Esophagus mucosa (tissue), 1 donor: ENCODE measurements around the gene KRT71. TPM values are rescaled to one million over a fixed set of nuclear protein-coding genes. Genes with fewer than 3 reads are reported as not detected.
"Not testable (repeated sequence)": the region's sequence is repeated elsewhere in the genome, so short reads cannot be mapped to it uniquely, and the experiment has no call there.

Source experiments
- ATAC-seq: fragments of 200-7000 bp; cut with Tn5 transposase; one replicate; pipeline ENCODE4 v1.9.1; 2020
- total RNA-seq: library from RNA; stranded (reverse); gene quantifications from one replicate; pipeline ENCODE4 v1.2.4, GENCODE V29; 2023
- donor health status: DM: yes; HTN: yes; CAD: no.

Gene KRT71
- total RNA-seq, 1 donor from 2014 or later: not detected

DNA sequence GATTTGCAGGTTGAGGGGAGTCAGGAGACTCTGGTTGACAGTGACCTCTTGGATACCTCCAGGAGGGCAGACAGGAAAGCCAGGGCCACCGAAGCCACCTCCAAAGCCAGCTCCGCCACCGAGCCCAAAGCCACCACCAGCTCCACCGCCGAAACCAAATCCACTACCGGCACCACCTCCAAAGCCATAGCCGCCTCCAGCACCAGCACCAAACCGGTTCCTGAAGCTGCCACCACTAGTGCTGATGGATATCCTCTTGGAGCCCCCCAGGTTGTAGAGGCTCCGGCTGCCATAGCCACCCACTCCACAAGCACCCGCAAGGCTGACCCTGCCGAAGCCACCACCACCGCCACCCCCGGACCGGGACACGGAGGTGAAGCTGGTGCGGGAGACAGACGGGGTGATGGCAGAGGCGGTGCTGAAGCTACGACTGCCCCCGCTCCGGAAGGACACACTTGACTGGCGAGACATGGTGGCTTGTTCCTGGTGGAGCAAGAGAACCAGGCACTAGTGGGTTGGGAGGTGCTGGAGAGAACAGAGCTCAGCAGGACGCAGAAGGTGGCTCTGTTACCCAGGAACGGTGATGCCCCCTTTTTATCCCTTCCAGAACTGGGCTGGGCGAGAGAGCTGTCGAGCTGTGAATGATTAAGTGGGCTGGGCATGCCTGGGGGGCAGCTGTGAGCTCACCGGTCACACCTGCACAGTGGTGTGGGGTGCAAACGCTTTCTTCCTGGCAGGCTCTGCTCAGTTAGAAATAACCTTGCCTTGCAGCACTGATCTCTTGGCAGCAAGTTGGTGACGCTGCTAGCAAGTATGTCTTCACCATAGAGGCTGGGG is 32.9 kb downstream of the KRT71 start, which contains the start of gene KRT5:
KRT5 (minus strand) TSS at position 569 of the 837 bp plus-strand sequence; CDS start at position 471, 98 bp downstream.
- peak; percentile 59 for ATAC-seq

DNA sequence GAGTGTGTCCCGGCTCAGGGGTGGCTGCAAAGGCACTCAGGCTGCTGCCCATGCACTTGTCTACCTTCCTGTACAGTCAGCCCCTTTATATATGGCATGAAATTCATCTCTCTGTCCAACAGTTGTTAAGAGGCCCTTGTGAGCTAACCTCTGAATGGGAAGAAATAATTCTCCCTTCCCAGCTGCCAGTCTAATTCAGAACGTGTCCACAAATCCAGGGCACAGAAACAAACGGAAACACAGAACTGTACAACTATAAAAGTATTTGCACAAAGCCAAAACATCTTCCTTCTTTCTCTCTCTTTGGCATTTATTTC is 33.6 kb downstream of the KRT71 start:
- ATAC-seq: no peak

DNA sequence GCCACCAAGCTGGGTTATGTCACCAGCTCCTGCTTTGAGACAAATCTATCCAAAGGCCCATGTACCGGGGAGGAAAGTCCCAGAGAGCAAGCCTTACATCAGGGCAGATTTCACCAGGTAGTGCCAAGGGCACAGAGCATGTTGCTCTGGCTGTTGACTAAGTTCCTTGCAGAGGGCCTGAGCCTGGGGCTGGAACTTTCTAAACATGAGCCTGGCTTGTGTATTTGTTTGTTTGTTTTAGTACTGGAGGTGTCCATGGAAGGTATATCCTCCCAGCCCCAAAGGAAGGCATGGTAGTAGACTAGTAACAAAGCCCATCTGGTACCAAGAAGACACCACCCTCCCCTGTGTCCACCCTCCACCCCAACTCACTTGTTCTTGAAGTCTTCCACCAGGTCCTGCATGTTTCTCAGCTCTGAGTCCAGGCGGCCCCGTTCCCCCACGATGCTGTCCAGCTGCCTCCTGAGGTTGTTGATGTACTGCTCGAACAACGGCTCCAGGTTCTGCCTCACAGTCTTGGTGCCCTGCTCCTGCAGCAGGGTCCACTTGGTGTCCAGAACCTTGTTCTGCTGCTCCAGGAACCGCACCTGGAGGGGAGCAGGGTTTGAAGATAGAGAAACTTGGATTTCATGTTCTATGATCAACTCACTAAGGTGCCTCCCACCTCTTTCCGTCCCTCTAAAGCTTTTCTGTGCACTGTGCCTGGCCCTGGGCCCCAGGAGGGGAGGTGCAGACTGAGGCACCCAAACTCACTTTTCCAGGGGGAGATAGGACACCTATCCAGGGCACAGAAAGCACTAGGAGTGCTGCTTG is 34.2 kb downstream of the KRT71 start:
- ATAC-seq: no peak

DNA sequence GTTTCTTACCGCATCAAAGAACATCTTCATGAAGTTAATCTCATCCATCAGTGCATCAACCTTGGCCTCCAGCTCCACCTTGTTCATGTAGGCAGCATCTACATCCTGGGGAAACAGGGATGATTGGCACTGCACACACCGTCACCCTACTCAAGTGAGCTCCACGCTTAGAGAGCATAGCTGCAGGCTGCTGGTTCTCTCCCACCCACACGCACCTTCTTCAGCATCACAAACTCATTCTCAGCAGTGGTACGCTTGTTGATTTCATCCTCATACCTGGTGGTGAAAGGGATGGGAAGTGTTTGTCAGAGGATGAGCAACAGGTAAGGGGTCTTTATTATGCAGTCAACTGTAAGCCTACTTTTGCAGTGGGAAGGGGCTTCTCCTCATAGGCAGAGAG is 35.1 kb downstream of the KRT71 start:
- no peak for ATAC-seq

DNA sequence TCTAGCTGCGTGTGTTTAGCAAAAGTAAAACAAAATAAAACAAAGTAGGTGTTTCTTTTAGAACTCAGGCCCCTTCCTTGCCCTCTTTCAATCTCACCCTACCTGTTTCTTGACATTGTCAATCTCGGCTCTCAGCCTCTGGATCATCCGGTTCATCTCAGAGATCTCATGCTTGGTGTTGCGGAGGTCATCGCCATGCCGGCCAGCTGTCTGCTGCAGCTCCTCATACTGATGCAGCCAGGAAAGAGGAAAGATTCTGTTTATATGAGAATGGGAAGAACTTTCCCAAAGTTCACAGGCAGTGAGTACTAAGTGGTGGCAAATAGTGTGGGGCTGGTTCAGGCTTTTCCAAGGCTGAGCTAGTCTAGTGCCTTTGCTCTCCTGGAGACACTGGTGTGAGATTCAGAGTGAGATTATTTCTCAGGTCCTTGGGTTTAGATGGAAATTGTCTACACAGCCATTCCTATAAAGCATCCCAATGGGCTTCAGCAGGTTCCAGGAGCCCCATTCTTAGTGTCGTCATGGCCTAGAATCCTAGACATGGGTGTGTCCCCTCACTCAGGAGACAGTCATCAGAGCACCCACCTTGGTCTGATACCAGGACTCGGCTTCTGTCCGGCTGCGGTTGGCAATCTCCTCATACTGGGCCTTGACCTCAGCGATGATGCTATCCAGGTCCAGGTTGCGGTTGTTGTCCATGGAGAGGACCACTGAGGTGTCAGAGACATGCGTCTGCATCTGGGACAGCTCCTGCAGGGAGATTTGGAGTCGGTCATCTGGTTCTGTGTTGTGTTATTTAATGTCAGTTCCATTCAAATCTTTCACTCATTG is 35.7 kb downstream of the KRT71 start:
- ATAC-seq: no peak

DNA sequence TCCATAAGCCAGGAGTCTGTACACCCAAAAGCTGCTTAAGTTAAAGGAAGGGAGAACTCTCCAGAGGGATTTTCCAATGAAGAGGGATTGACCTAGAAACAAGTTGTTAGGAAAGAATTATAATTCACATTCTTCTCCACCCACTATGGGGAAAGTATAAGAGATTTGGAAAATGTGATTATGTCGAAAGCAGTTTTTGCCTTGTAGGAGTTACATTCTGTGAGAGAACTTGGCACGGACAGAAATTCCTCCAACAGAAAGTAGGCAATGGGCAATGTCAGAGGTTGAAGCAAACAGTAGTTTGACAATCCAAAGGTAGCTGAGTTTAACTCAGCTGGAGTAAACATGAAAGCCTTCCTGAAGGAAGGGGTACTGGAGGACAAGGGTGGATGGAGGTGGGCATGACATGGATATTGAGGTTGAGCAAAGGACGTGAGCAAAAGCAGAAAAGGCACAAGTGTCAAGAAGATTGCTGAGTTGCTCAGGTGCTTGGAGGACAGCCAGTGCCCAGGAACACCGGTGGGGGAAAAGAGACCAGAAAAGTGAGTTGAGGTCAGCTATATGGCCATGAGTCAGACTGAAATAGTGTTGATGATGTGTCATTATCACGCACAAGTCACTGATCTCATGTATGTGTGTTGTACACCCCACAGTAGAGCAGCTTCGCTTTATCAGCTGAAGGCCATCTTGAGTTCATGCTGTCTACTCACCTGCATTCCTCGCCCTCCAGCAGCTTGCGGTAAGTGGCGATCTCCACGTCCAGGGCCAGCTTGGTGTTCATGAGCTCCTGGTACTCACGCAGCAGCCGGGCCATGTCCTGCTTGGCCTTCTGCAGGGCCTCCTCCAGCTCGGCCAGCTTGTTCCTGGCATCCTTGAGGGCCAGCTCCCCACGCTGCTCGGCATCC is 36.8 kb downstream of the KRT71 start:
- ATAC-seq: peak; percentile 4

DNA sequence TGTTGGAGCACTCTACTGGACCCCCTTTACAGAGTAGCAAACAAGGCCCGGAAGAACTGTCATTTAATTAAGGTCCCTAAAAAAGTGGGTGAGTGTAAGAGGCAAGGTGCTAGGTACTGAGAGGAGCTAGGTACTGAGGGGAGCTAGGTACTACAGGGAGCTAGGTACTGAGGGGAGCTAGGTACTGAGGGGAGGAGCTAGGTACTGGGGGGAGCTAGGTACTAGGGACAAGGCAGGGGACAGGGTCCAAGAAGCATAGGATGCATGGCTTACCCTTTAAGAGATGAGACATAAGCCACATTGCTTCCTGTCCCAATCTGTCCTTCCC is 37.7 kb downstream of the KRT71 start:
- ATAC-seq: peak; percentile 16

DNA sequence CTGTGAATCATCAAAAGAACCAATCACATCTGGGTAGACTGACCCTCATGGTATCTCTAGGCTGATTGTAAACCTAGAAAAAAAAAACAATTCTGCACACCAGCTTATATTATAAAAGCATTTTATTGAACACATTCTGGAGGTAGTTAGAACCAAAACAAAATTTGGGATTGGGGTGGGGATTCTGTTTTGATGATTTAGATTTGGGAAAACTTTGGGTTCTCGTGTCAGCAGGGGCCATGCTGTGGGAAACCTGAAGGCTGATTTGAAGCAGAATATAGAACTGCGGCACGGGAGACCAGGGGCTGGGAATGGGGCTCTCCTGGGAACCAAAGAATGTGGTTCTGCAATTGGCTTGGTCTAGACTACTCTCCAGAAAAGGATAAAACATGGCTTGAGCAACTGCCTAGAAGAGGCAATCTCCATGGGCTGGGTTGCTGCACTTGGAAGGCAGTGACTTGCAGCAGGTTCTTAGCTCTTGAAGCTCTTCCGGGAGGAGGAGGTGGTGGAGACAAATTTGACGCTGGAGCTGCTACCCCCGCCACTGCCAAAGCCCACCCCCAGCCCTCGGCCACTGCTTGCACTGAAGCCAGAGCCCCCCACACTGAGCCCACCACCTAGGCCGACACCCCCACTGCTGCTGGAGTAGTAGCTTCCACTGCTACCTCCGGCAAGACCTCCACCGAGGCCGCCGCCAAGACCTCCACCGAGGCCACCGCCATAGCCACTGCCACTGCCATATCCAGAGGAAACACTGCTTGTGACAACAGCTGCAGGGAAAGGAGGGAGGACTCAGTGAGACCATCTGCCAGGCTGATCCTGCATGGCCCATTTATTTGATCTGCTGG is 38.2 kb downstream of the KRT71 start:
- peak; percentile 2 for ATAC-seq

DNA sequence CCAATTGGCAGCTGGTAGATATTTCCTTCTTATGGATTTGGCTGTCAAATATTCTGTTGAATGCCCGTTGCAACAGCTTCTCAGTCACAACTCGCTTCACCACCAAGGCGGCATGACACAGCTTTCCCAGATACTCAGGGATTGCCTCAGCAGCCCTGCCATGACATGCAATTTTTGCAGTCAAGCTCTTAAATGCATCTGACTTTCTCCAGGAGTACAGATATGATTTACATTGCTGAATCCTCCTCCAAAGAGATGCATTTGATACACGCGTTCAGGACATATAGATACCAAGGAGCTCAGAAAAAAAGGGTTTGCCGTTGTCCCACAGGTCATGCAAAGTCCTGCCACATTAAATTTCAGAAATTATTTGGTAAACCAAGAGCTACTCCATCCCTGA is 39.2 kb downstream of the KRT71 start:
- ATAC-seq: peak; percentile 30

DNA sequence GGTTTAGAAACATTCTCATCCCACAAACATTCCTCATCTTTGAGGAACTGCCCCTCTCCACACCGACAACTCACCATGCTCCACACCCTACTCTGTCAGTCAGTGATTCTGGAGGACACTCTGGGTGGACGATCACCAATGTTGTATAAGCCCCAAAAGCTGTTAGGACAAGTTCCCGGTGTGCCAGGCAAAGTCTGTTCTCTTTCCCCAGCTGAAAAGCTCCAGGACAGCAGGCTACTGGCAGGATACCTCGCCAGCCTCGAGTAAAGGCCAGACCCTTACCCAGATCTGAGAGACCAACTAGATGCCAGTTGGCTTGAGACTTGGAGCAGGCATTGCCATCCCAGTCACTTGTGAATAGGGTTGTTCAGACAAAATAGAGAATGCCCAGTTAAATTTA is 44.7 kb downstream of the KRT71 start:
- ATAC-seq: peak; percentile 3

DNA sequence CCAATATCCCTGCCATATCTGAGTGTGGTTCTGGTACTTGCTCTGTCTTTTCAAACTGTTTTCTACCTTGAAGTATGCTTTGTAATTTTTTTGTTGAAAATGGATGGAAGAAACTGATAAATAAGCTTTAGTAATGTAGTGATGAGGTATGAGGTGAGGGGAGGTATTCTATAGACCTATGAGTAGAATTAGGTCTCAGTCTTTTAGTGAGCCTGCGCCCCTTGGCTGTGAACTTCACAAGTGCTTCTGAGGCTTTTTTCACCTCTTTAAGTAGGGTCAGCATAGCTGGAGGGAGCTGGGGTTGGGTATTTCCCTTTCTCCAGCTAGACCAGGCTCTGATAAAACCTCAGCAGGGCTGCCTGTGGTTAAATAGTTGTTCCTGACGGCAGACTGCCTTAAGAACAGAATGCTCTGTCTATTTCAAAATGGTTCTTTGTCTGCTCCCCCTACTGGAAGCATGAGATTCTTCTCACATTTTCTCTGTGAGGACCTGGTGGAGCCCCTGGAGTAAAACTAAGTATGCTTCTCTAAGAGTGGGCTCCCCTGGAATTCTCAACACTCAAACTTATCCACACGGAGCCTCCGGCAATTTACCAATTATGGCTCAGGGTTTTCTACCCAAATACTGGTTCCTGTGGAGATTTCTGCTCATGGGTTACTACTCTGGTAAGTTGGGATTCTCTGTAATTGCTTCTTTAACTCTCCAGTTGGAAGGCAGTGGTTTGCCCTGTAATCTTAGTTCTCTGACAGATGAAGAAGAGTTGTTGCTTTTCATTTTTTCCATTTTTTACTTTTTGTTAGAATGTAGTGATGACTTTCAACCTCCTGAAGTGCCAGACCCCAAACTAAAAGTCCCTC is 45.9 kb downstream of the KRT71 start:
- ATAC-seq: peak; percentile 46

DNA sequence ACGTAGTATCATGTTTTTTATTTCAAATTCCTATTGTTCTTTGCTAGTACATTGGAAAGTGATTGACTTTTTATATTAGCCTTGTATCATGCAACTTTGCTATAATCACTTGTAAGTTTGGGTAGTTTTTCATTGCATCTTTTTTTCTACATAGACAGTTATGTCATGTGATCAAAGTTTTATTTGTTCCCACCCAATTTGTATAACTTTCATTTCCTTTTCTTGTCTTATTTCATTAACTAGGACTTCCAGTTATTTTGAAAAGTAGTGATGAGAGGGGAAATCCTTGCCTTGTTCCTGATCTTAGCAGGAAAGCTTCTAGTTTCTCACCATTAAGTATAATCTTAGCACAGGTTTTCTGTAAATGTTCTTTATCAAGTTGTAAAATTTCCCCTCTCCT is 50.1 kb downstream of the KRT71 start:
- ATAC-seq: no peak

DNA sequence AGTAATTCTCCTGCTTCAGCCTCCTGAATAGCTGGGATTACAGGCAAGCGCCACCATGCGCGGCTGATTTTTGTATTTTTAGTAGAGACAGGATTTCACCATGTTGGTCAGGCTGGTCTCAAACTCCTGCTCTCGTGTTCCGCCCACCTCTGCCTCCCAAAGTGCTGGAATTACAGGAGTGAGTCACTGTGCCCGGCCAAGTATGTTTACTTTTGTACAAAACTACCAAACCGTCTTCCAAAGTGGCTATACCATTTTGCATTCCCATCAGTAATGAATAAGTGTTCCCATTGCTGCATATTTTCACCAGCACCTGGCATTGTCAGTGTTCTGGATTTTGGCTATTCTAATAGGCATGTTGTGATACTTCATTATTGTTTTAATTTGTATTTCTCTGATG is 51.5 kb downstream of the KRT71 start:
- no peak for ATAC-seq

DNA sequence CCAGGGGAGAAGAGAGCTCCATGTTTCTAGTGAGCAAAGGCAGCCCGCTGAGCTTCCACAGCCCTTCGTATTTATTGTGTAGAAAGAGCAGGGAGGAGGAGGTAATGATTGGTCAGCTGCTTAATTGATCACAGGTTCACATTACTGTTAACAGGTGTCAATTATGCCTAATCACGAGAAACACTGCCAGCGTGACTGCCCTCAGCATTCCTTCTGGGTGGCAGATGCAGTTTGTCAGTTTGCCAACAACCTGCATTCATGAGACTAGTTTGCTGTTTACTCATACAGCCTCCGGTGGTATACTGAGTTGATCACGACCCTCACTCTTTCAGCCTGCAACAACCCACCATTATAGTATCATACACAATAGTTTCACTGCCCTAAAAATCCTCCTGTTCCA is 52.4 kb downstream of the KRT71 start:
- ATAC-seq: not testable (repeated sequence)

DNA sequence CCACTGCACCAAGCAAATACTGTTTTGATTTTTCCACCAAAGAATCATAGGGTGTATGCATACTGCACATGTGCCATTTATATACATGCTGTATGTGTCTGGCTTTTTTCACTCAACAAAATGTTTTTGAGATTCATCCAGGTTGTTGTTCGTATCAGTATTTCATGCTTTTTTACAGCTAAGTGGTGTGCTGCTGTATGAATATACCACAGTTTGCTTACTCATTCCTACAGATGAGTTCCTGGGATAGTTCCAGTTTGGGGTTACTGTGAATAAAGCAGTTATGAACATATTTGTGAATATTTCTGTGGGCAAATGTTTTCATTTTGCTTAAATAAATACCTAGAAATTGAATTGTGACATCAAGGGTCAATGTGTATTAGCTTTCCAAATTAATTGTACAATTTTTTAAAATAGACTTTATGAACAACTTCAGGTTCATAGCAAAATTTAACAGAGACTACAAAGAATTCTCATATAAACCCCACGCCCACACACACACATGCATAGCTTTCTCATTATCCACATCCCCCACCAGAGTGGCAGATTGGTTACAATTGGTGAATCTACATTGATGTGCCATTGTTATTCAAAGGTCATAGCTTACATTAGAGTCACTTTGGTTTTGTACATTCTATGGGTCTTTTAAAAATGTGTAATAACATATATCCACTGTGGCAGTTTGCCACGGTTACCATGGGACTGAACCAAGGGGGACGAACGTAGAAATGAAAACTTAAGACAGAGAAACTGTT is 53.0 kb downstream of the KRT71 start:
- no peak for ATAC-seq

DNA sequence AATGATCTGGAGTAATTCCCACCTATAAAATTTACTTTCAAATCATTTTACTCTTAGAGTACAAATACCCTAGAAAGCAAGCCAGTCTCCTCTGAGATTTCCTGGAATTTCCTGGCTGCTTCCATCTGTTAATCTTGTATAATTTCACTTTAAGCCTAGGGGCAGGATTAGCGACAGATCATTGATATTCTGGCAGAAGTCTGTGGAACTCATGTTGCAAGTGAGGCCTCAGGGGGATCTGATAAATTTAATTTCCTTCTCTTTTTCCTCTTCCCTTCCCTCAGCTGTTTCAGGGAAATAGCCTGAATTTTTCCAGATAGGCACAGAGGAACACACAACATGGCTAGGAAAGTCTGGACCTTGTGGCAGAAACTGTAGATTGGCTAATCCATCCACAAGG is 54.0 kb downstream of the KRT71 start:
- no peak for ATAC-seq

DNA sequence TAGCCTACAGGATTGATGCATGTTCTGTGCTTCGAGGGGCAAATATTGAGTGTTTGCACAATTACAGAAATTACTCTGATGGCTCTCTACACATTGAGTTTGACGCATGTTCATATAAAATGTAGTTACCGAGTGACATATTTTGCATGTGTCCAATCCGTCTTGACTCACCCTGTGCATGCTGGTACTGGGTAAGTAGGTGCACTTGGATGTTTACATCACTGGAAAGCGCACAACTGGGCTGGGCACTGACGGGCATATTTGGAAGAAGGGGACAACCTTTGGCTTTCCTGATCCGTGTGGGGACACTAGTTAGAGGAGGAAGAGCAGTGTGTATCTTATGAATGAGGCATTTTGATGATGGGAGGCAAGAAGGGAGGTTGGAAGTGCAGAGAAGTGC is 55.0 kb downstream of the KRT71 start:
- no peak for ATAC-seq

DNA sequence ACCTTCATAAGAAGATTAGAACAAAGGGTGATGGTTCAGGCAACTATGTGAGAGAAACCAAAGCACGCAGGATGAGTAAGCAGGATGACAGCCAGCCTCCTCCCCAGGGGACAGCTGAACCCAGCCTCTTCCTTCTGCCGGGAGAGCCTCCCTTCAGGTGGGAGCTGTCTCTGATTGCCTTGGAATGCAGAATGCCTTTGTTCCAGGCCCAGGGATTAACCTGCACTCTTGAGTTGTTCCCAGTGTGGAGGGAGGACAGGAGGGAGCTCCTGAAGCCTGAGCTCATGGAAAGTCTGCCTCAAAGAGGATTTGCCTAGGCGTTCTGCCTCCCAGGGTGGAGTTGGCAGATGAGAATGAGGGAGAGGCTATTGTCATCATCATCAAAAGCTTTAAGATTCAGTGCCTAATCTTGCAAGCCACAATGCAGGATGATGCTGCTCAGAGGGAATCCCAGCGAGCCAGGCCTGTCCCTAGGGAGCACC is 56.3 kb downstream of the KRT71 start:
- peak; percentile 27 for ATAC-seq

DNA sequence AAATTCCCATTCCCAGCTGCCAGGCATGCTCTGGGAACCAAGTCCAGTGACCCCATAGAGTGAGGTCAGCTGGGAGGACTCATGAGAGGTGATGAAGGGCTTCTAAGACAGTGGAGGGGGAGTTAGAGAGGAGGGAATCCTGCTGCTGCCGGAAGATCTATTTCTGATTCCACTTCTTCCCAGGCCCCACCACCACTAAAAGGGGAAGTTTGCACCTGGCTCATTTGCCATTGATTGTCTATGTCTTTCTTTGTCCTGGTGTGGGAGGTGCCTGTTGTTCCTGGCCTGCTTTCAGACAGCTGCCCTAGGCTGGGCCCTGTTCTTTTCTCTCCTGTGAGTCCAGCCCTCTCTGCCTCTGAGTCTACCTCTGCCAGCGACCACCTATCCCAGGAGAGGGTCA is 56.9 kb downstream of the KRT71 start:
- no peak for ATAC-seq
